GM21360 (cell line): ENCODE data around the gene KLRF1.

Source experiments
- ATAC-seq: cut with Tn5 transposase; IDR thresholded peaks from one replicate; pipeline ENCODE4 v1.9.1; 2021; ENCODE audit warnings: mild to moderate bottlenecking, moderate library complexity; ENCODE audit not compliant: unreplicated experiment

KLRF1 gene, protein sequence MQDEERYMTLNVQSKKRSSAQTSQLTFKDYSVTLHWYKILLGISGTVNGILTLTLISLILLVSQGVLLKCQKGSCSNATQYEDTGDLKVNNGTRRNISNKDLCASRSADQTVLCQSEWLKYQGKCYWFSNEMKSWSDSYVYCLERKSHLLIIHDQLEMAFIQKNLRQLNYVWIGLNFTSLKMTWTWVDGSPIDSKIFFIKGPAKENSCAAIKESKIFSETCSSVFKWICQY

DNA sequence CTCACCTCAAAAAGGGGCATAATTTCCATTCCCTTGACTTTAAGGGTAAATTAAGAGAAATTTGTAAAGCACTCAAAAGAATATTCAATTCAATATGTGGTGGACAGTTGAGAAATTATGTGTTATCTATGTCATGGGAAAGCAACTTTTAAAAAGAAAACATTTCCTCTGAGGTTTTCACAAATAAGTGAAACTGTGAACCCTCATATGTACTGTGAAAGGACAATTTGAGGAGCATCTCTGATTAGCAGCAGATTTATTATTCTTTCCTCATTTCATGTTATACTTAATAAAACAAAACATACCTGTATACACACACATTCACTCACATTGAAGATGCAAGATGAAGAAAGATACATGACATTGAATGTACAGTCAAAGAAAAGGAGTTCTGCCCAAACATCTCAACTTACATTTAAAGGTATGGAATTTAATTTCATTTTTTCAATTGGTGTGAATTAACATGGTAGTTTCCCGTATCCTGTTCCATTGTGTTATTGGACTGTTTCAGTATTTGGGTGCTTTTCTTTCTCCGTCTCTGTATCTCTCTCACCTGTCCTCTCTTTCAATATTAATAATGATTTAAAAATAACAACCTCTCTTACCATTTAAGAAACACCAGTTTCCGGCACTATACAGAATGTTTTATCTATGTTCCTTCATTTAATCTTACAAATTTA, at the start of gene KLRF1:
TSS of gene KLRF1 (plus strand) at position 273 of the 680 bp plus-strand sequence. CDS start at position 337, 64 bp downstream.
- no peak for ATAC-seq

- ATAC-seq: no peak
These were observed 48.1 kb upstream of the KLRF1 start for GRCh38 chr12:9779209-9779608.

DNA sequence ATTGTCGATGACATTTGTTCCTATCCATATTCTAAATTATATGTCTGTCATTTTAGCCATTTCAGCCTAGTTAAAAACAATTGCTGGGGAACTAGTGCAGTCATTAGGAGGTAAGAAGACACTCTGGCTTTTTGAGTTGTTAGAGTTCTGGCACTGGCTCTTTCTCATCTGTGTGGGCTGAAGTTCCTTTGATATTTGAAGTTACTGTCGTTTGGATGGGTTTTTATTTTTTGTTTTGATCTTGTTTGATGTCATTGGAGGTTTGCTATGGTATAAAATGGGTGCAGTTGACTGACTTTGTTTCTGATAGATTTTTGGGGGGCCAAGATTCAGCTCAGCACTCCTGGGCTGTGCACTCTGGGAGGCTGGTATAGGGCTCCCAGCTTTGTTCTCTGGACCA, 45.9 kb upstream of the KLRF1 start:
- ATAC-seq: no peak

- ATAC-seq: no peak
These were observed 44.5 kb upstream of the KLRF1 start for GRCh38 chr12:9782547-9783382.

- no peak for ATAC-seq
These were observed 43.0 kb upstream of the KLRF1 start for GRCh38 chr12:9784326-9784725.

DNA sequence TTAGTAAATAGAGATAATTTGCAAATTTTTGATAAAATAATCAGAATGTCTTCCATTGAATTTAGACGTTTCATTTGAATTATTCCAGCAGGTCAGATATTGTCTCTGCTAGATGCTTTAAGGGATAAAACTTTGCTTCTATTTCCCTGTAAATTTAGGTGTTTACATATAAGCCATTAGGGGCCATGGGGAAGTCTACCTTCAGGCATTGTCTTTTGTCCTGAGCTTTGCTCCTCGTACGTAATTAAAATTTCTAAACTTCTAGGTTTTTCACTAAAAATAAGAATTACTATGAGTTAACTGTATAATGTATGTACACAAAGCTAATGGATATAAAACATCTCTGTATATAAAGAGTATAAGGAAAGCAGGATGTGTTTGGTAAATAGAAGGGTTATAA, 42.5 kb upstream of the KLRF1 start:
- ATAC-seq: no peak

GRCh38 chr12:9786726-9787717, 40.3 kb upstream of the KLRF1 start:
- no peak for ATAC-seq

- ATAC-seq: no peak
These were observed 34.9 kb upstream of the KLRF1 start for GRCh38 chr12:9792185-9792900.

DNA sequence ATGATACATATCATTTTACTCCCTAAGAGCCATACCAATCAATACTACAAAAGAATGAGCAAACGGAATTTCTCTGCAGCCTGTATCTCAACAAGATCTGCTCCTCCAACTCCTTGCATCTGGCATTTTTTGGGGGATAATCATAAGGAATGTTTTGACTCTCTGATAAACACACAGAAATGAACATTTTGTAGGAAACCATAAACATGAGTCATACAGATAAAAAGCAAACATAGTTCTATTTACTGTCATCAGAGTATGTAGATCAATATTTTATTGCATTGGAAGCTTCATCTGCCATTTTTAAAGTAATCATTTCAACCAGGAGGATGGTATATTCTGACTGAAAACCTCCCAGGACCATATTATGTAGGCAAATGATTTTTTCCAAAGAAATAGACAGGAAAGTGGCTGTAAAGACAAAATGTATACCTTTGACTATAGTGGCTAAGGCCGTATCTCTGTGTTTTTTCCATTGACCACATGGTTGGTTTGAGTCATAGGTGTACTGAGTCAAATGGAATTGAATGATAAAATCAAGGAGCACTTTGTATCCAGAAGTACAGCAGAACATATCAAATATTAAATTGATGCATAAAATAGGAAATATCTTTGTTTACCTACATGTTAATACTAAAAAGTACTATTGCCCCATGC, 34.2 kb upstream of the KLRF1 start:
- ATAC-seq: no peak

DNA sequence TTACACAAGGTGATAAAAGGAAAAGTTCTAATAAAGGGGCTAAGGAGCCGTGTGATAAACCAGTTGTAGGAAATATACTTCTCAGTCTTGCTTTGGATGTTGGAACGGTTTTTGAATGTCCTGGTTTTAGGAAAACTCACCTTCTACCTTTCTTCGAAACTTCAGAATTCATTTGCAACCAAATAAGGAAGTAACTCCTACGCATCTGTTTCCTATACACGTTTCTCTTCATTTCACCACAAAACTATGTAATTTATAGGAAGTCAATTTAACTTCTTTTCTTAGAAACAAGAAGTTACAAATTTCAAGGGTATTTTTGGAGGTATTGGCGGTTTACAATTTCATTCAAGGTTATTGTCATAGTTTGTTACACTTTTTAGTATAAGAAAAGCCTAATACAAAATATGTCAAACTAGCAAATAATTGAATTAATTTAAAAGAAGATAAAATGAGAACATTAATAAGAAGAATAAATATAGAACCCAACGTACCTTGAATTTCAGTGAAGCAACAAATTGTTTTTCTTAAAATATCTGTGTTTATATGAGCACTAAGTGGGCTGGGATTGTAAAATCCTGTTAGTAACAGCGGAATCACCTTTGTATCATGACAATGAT, 33.4 kb upstream of the KLRF1 start:
- ATAC-seq: no peak

- ATAC-seq: no peak
These were observed 32.7 kb upstream of the KLRF1 start for GRCh38 chr12:9794484-9795093.

GRCh38 chr12:9795945-9796344, 31.3 kb upstream of the KLRF1 start:
- ATAC-seq: no peak

DNA sequence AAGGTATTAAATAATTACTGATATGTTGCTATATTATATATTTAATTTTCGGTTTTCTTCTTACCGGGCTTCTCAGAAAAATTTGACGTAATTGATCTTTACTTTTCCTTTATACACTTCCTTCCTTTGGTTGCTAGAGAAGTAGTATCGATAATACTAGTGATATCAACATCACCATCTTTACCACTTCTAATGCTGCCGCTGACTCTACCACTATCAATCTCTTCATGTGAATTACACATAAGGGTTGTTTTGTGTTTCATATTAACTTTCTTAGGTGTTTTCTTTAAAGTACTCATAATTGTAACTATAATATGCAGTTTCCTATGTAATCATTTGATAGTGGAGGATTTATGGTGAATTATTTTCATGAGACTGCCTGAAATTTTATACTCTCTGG, 30.9 kb upstream of the KLRF1 start:
- ATAC-seq: no peak

- ATAC-seq: no peak
These were observed 30.3 kb upstream of the KLRF1 start for GRCh38 chr12:9796971-9797370.

DNA sequence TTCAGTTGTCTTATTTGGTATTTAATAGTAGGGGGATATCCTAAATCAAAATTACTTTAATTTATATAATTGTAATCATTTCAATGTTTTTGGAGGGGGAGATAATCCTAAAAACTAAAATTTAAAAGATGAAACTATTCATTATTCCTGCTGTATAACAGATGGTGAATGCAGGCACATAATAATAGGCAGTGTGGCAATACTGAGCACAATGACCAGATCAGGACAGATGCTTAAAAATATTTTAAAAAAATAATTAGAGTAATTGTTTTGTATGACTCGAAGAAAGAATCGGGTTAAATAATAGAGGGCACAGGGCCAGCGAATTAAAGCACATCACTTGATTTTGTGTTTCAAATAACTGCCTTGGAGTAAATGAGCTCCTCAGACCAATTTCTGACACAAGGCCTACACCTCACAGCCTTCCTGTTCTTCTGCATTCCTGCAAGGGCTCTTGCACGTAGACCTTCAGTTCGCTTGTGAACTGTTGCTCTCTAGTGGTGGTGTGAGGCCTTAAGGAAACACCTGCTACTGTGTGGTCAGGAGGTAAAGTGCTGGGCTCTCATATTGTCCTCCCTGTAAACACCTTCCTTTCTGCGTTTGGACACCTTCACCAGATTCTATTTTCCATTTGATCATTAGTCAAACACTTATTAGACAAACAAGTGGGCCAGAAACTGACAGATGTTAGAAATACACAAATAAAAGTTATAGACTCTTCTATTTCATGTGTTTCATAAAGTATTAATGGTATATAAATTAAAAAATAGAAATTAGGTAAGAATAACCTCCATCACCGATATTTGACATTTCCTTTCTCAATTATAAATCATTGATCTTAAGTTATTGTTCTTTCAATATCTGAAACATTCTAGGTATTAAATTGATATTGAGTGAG, 29.3 kb upstream of the KLRF1 start:
- peak; percentile 98 for ATAC-seq

DNA sequence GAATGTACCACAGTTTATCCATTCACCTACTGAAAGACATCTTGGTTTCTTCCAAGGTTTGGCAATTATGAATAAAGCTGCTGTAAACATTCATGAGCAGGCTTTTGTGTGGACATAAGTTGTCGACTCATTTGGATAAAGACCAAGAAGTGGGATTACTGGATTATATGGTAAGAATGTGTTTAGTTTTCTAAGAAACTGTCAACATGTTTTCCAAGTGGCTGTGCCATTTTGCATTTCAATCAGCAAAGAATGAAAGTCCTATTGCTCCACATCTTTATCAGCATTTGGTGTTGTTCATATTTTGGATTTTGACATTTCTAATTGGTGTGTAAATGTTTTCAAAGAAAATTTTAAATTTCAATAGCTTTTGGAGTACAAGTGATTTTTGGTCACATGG, 27.3 kb upstream of the KLRF1 start:
- ATAC-seq: no peak

GRCh38 chr12:9805883-9806282, 21.4 kb upstream of the KLRF1 start:
- ATAC-seq: no peak

DNA sequence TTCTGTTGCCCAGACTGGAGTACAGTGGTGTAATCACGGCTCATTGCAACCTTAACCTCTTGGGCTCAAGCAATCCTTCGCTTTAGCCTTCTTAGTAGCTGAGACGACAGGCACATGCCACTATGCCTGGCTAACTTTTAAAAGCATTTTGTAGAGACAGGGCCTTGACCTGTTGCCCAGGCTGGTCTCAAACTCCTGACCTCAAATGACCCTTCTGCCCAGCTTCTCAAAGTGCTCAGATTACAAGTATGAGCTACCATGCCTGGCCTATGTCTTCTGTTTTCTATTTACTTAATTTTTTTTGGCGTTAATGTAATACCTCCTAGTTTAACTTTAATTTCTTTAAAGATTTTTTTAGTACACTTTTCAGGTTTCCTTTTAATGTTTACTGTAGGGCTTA, 20.6 kb upstream of the KLRF1 start:
- no peak for ATAC-seq
